Measurements from ENCODE around the gene DCDC2C. TPM values are rescaled to one million over a fixed set of nuclear protein-coding genes. Genes with fewer than 3 reads are reported as not detected.

DCDC2C gene
- total and polyA plus RNA-seq, 2 donors (not counting 3 experiments of a cell fraction or from before 2014, with no cell fraction given), result not detected

- FAIRE-seq (no peak), DNase-seq (ENCODE audit: low read depth, low spot score) (no peak)
- H3K27me3 ChIP-seq (ENCODE audit: control insufficient read depth in 2 of 2, insufficient read depth in 2 of 2, low read length in 2 of 2), result no peaks in the 10 kb centered on the region
- H4K20me1 ChIP-seq (replicated peaks; ENCODE audit: control insufficient read depth, extremely low read depth, insufficient read depth, low read length), result no peaks in the 10 kb centered on the region
- POLR2A ChIA-PET, result no interaction called here
- TF ChIP-seq CTCF (IDR thresholded peaks at IDR 0.05; ENCODE audit: extremely low read depth in 1 of 2, insufficient read depth in 1 of 2, low read depth in 1 of 2, low read length in 2 of 2), result no peak
- no peak for TF ChIP-seq FOS (IDR thresholded peaks at IDR 0.05; ENCODE audit: borderline replicate concordance, insufficient read depth, low read length)
- no peak for TF ChIP-seq MYC (IDR thresholded peaks at IDR 0.05; ENCODE audit: low read depth, low read length)
- no peak for TF ChIP-seq POLR2AphosphoS5 (IDR thresholded peaks at IDR 0.05; ENCODE audit: insufficient read depth, low read depth, low read length)
- no peak for TF ChIP-seq JUN (IDR thresholded peaks at IDR 0.05; ENCODE audit: borderline replicate concordance, insufficient read depth, insufficient read length, low read depth)
- TF ChIP-seq EZH2 (IDR thresholded peaks at IDR 0.05; ENCODE audit: borderline replicate concordance, low read depth, low read length, severe bottlenecking), result no peak
- no peak for TF ChIP-seq POLR2A (IDR thresholded peaks at IDR 0.05; ENCODE audit: low read depth, low read length)
- TF ChIP-seq GATA2 (IDR thresholded peaks at IDR 0.05; ENCODE audit: insufficient read depth, insufficient read length, low read depth, low read length), result no peak
- TF ChIP-seq MAX (IDR thresholded peaks at IDR 0.05; ENCODE audit: insufficient read depth, insufficient read length), result no peak
- dilution Hi-C loops (cut with MboI; ENCODE audit: extremely low pct_ligation_motif_present, low sequenced_read_pairs) (no loop called here), intact Hi-C loops (cut with micrococcal nuclease) (no loop called here)
- no TSS peak for BruUV-seq (replicated peaks)
- H3K9ac ChIP-seq (replicated peaks; ENCODE audit: extremely low read depth, insufficient read depth, low read length), result no peak overlapping the region
- no peaks in the 10 kb centered on the region for H3K9me1 ChIP-seq (replicated peaks; ENCODE audit: control insufficient read depth, extremely low read depth, insufficient read depth, low read length)
- H3K36me3 ChIP-seq (ENCODE audit: control insufficient read depth in 2 of 2, extremely low read depth in 1 of 2, insufficient read depth in 2 of 2, low read length in 2 of 2), result no peaks in the 10 kb centered on the region
- no peak overlapping the region for H2AFZ ChIP-seq (ENCODE audit: low read depth, low read length)
- H3K4me3 ChIP-seq (replicated peaks in 1 of 3; ENCODE audit: insufficient read depth in 1 of 3, low read depth in 1 of 3, low read length in 3 of 3), result no peak overlapping the region
- no peak overlapping the region for H3K4me2 ChIP-seq (ENCODE audit: insufficient read depth, low read length)
- no peaks in the 10 kb centered on the region for H3K79me2 ChIP-seq (ENCODE audit: control insufficient read depth, insufficient read depth, low read length)
- no peak overlapping the region for H3K27ac ChIP-seq (ENCODE audit: insufficient read depth, low read depth, low read length)
- CTCF ChIA-PET, result interaction anchor here (1.0 kb wide), 1 partner anchor 10 kb away, joined by 3 read pairs; no protein-coding TSS in a partner anchor
- no peaks in the 10 kb centered on the region for H3K9me3 ChIP-seq (replicated peaks; ENCODE audit: control insufficient read depth, insufficient read depth, low read length)
- no peaks in the 10 kb centered on the region for H3K4me1 ChIP-seq (ENCODE audit: control insufficient read depth, extremely low read depth, insufficient read depth, low read length)
Observed at GRCh38 chr2:3712831-3713503, 9.6 kb downstream of the DCDC2C start.
